OCI-LY7 (cell line): ENCODE measurements around the gene KCNN3.

Experiments used
- EZH2phosphoT487 ChIP-seq: fragments of 200-600 bp; sonication (generic); IDR thresholded peaks from 2 replicates; pipeline ENCODE4 v1.6.1; 2018; ENCODE audit warnings: low read depth, borderline replicate concordance, mild to moderate bottlenecking, mixed run types, antibody characterized with exemption, low read length, moderate library complexity, mixed read lengths
- TF ChIP-seq, protein P1 (sequence below): fragments of 200-600 bp; sonication (generic); conservative IDR thresholded peaks from 2 replicates; pipeline ENCODE4 v1.5.1; 2014; ENCODE audit warnings: mild to moderate bottlenecking, antibody characterized with exemption, low read length, moderate library complexity, mixed read lengths

GRCh38 chr1:154697710-154698109, 172.4 kb downstream of the KCNN3 start:
- no peak for TF ChIP-seq EZH2phosphoT487
- TF ChIP-seq, protein P1, sequence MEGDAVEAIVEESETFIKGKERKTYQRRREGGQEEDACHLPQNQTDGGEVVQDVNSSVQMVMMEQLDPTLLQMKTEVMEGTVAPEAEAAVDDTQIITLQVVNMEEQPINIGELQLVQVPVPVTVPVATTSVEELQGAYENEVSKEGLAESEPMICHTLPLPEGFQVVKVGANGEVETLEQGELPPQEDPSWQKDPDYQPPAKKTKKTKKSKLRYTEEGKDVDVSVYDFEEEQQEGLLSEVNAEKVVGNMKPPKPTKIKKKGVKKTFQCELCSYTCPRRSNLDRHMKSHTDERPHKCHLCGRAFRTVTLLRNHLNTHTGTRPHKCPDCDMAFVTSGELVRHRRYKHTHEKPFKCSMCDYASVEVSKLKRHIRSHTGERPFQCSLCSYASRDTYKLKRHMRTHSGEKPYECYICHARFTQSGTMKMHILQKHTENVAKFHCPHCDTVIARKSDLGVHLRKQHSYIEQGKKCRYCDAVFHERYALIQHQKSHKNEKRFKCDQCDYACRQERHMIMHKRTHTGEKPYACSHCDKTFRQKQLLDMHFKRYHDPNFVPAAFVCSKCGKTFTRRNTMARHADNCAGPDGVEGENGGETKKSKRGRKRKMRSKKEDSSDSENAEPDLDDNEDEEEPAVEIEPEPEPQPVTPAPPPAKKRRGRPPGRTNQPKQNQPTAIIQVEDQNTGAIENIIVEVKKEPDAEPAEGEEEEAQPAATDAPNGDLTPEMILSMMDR, result no peak
